T-helper 2 cell treated with Interferon-gamma antibody and Interleukin-4, amounts not matched to agents 5 μg/mL and 100 μg/mL, for 36 hours (primary cell): ENCODE measurements around the gene ADGRA1.
"Not testable (repeated sequence)": the region's sequence is repeated elsewhere in the genome, so short reads cannot be mapped to it uniquely, and the experiment has no call there.

ENCODE experiments used
- DNase-seq: peaks from one replicate; pipeline ENCODE4 v3.0.0; 2021; ENCODE audit warnings: low spot score
- H3K27ac Mint-ChIP-seq: one replicate; pipeline ENCODE4 v1.8.0; 2021; ENCODE audit warnings: mild to moderate bottlenecking, mixed read lengths
- H3K27me3 Mint-ChIP-seq: one replicate; pipeline ENCODE4 v1.8.0; 2021; ENCODE audit warnings: low read depth, mixed read lengths
- H3K36me3 Mint-ChIP-seq: one replicate; pipeline ENCODE4 v1.8.0; 2021; ENCODE audit warnings: low read depth, mixed read lengths
- H3K4me1 Mint-ChIP-seq: one replicate; pipeline ENCODE4 v1.8.0; 2021; ENCODE audit warnings: low read depth, mixed read lengths
- H3K4me3 Mint-ChIP-seq: one replicate; pipeline ENCODE4 v1.8.0; 2022; ENCODE audit warnings: mild to moderate bottlenecking, moderate library complexity, mixed read lengths
- H3K9me3 Mint-ChIP-seq: one replicate; pipeline ENCODE4 v1.8.0; 2021; ENCODE audit warnings: mixed read lengths

The ADGRA1 gene

GRCh38 chr10:133110609-133111275 is 23.0 kb downstream of the ADGRA1 start:
- Mint-ChIP-seq H3K4me3 (no peak overlapping the region), H3K36me3 (no peaks in the 10 kb centered on the region), H3K9me3 (peaks cover 25% of the 10 kb centered on the region), H3K4me1 (no peaks in the 10 kb centered on the region), H3K27me3 (no peaks in the 10 kb centered on the region), H3K27ac (no peak overlapping the region)
- no peak for DNase-seq

GRCh38 chr10:133111640-133112039 is 23.9 kb downstream of the ADGRA1 start:
- DNase-seq, H3K27me3 Mint-ChIP-seq, H3K4me3 Mint-ChIP-seq, H3K4me1 Mint-ChIP-seq, H3K36me3 Mint-ChIP-seq, H3K27ac Mint-ChIP-seq: not testable (repeated sequence)
- H3K9me3 Mint-ChIP-seq, result peaks cover 25% of the 10 kb centered on the region

- H3K4me3 Mint-ChIP-seq, result no peak overlapping the region
- no peaks in the 10 kb centered on the region for H3K27me3 Mint-ChIP-seq
- peaks cover 13% of the 10 kb centered on the region for H3K9me3 Mint-ChIP-seq
- no peak for DNase-seq
- no peaks in the 10 kb centered on the region for H3K36me3 Mint-ChIP-seq
- H3K4me1 Mint-ChIP-seq, result no peaks in the 10 kb centered on the region
- H3K27ac Mint-ChIP-seq, result no peak overlapping the region
These were observed 25.6 kb downstream of the ADGRA1 start for GRCh38 chr10:133113146-133113830.

- Mint-ChIP-seq H3K27ac (no peak overlapping the region), H3K4me3 (no peak overlapping the region), H3K9me3 (peaks cover 14% of the 10 kb centered on the region), H3K36me3 (no peaks in the 10 kb centered on the region), H3K27me3 (no peaks in the 10 kb centered on the region), H3K4me1 (no peaks in the 10 kb centered on the region)
- no peak for DNase-seq
These were observed 26.1 kb downstream of the ADGRA1 start for GRCh38 chr10:133113847-133114246.

- Mint-ChIP-seq H3K36me3 (no peaks in the 10 kb centered on the region), H3K4me3 (no peak overlapping the region), H3K27me3 (no peaks in the 10 kb centered on the region), H3K9me3 (peaks cover 14% of the 10 kb centered on the region), H3K27ac (no peak overlapping the region), H3K4me1 (no peaks in the 10 kb centered on the region)
- no peak for DNase-seq
These were observed 26.5 kb downstream of the ADGRA1 start for GRCh38 chr10:133114251-133114650.

GRCh38 chr10:133114726-133115452 is 27.2 kb downstream of the ADGRA1 start:
- H3K4me3 Mint-ChIP-seq, result no peak overlapping the region
- no peaks in the 10 kb centered on the region for H3K36me3 Mint-ChIP-seq
- H3K4me1 Mint-ChIP-seq, result no peaks in the 10 kb centered on the region
- no peak overlapping the region for H3K27ac Mint-ChIP-seq
- no peaks in the 10 kb centered on the region for H3K27me3 Mint-ChIP-seq
- DNase-seq, result no peak
- H3K9me3 Mint-ChIP-seq, result peaks cover 11% of the 10 kb centered on the region

- H3K4me1 Mint-ChIP-seq, result no peaks in the 10 kb centered on the region
- H3K27me3 Mint-ChIP-seq, result no peaks in the 10 kb centered on the region
- H3K27ac Mint-ChIP-seq, result no peak overlapping the region
- no peaks in the 10 kb centered on the region for H3K36me3 Mint-ChIP-seq
- peaks cover 11% of the 10 kb centered on the region for H3K9me3 Mint-ChIP-seq
- no peak overlapping the region for H3K4me3 Mint-ChIP-seq
- DNase-seq, result no peak
These were observed 27.7 kb downstream of the ADGRA1 start for GRCh38 chr10:133115453-133115842.

GRCh38 chr10:133115976-133116375 is 28.3 kb downstream of the ADGRA1 start:
- DNase-seq, result no peak
- Mint-ChIP-seq H3K9me3 (peaks cover 11% of the 10 kb centered on the region), H3K27ac (no peak overlapping the region), H3K27me3 (no peaks in the 10 kb centered on the region), H3K36me3 (no peaks in the 10 kb centered on the region), H3K4me3 (no peak overlapping the region), H3K4me1 (no peaks in the 10 kb centered on the region)

- Mint-ChIP-seq H3K36me3 (no peaks in the 10 kb centered on the region), H3K27ac (no peak overlapping the region), H3K4me1 (no peaks in the 10 kb centered on the region), H3K4me3 (no peak overlapping the region), H3K27me3 (no peaks in the 10 kb centered on the region), H3K9me3 (peaks cover 11% of the 10 kb centered on the region)
- DNase-seq, result no peak
These were observed 28.7 kb downstream of the ADGRA1 start for GRCh38 chr10:133116455-133116854.

- Mint-ChIP-seq H3K36me3 (no peaks in the 10 kb centered on the region), H3K4me1 (no peaks in the 10 kb centered on the region), H3K4me3 (no peak overlapping the region), H3K27me3 (no peaks in the 10 kb centered on the region), H3K9me3 (peaks cover 11% of the 10 kb centered on the region), H3K27ac (no peak overlapping the region)
- DNase-seq, result no peak
These were observed 29.4 kb downstream of the ADGRA1 start for GRCh38 chr10:133117036-133117687.

- Mint-ChIP-seq H3K27me3 (no peaks in the 10 kb centered on the region), H3K4me3 (no peak overlapping the region), H3K36me3 (no peaks in the 10 kb centered on the region), H3K9me3 (peaks cover 11% of the 10 kb centered on the region), H3K4me1 (no peaks in the 10 kb centered on the region), H3K27ac (no peak overlapping the region)
- DNase-seq, result no peak
These were observed 30.0 kb downstream of the ADGRA1 start for GRCh38 chr10:133117688-133118071.

- H3K36me3 Mint-ChIP-seq, result no peaks in the 10 kb centered on the region
- no peak for DNase-seq
- peaks cover 4% of the 10 kb centered on the region for H3K27me3 Mint-ChIP-seq
- H3K4me3 Mint-ChIP-seq, result no peak overlapping the region
- no peaks in the 10 kb centered on the region for H3K4me1 Mint-ChIP-seq
- no peak overlapping the region for H3K27ac Mint-ChIP-seq
- H3K9me3 Mint-ChIP-seq, result peaks cover 11% of the 10 kb centered on the region
These were observed 33.8 kb downstream of the ADGRA1 start for GRCh38 chr10:133121479-133121878.

- Mint-ChIP-seq H3K4me3 (no peak overlapping the region), H3K27ac (no peak overlapping the region), H3K4me1 (no peaks in the 10 kb centered on the region)
These were observed 34.6 kb downstream of the ADGRA1 start for GRCh38 chr10:133122171-133122935.

More at GRCh38 chr10:133122171-133122935, 34.6 kb downstream of the ADGRA1 start:
- peaks cover 11% of the 10 kb centered on the region for H3K9me3 Mint-ChIP-seq
- no peaks in the 10 kb centered on the region for H3K36me3 Mint-ChIP-seq
- DNase-seq, result no peak
- peaks cover 4% of the 10 kb centered on the region for H3K27me3 Mint-ChIP-seq
